ENCODE results near the gene SPRYD3. TPM values are rescaled to one million over a fixed set of nuclear protein-coding genes. Genes with fewer than 3 reads are reported as not detected.

Gene SPRYD3
- total RNA-seq, 1 experiment from 2014 or later, result 47.5 TPM

DNA sequence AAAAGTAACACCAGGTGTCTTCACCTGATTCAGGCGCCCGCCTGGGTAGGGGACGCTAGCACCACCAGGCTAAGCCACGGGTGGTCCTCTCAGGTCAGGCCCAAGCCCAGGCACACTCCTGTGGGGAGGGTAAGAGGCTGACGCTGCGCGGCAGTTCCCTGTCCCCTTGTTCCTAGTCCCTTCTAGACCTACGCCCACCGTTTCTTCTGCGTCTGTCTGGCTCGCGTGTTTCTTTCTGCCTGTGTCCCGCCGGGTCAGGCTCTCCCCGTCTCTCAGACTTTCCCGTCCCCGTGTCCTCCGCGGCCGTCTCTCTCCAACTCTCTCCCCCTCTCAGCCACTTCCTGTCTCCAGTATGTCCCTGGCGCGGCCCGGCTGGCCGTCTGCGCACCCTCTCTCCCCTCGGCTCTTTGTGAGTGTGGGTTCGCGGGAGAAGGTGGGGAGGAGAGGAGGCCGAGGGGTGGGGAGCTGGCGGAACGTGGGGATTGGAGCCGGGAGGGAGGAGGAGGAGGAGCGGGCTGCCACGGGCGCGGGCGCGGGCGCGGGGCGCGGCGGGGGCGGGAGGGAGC, 32.5 kb downstream of the SPRYD3 start:
- intact Hi-C loops (cut with micrococcal nuclease), result loop anchor here (5.0 kb wide), 2 partner anchors 39 to 321 kb away; partner anchors contain the start of gene EIF4B
- peak; percentile 43 for ATAC-seq
- H3K4me2 ChIP-seq (ENCODE audit: low read length), result peak overlapping the region; percentile 90
- peak overlapping the region; percentile 93 for H3K9ac ChIP-seq (ENCODE audit: low read length)
- no peaks in the 10 kb centered on the region for H3K9me2 ChIP-seq (ENCODE audit: insufficient read depth)
- RAD21 ChIA-PET (ENCODE audit: low non-redundant PET in 1 of 2, low total read pairs in 2 of 2, uncharacterized antibody in 2 of 2, unreplicated experiment in 2 of 2), result interaction anchor here in 1 of 2 experiments (1.0 kb wide), 1 partner anchor 52 kb away, joined by 3 read pairs; no protein-coding TSS in a partner anchor
- H4K20me1 ChIP-seq (ENCODE audit: insufficient read depth), result no peaks in the 10 kb centered on the region
- BruUV-seq (replicated peaks), result TSS peak; percentile 40
- POLR2A ChIA-PET, result interaction anchor here (0.7 to 3.0 kb wide), 6 partner anchors 8 to 395 kb away, joined by 3 to 14 read pairs (median 6); partner anchors contain the start of genes CSAD, EIF4B, PRR13 and SPRYD3
- H3K27ac ChIP-seq (ENCODE audit: low read depth, low read length), result peak overlapping the region; percentile 97
- no peaks in the 10 kb centered on the region for H3K36me3 ChIP-seq (ENCODE audit: control insufficient read depth in 1 of 2, insufficient read depth in 2 of 2, low read length in 2 of 2)
- H3K4me1 ChIP-seq (ENCODE audit: control insufficient read depth in 1 of 2, insufficient read depth in 2 of 2, low read length in 2 of 2), result peaks cover 59 to 83% of the 10 kb centered on the region in 2 experiments
- DNase-seq (ENCODE audit: low read depth, low spot score), result no peak
- H3K9me3 ChIP-seq (ENCODE audit: control insufficient read depth in 1 of 2, insufficient read depth in 1 of 2, low read depth in 1 of 2, low read length in 2 of 2), result no peaks in the 10 kb centered on the region
- CTCF ChIA-PET, result interaction anchor here (0.8 to 2.8 kb wide), 8 partner anchors 9 to 167 kb away, joined by 3 to 20 read pairs (median 4); partner anchors contain the start of gene EIF4B
- TF ChIP-seq YY1 (IDR thresholded peaks at IDR 0.05; ENCODE audit: extremely low read depth, insufficient replicate concordance, low read depth, low read length) (no peak), CEBPB (IDR thresholded peaks at IDR 0.05; ENCODE audit: low read depth) (no peak), POLR2AphosphoS5 (IDR thresholded peaks at IDR 0.05; ENCODE audit: low read depth, low read length) (peak; percentile 72), POLR2A (IDR thresholded peaks at IDR 0.05; ENCODE audit: borderline replicate concordance, extremely low read depth, insufficient read depth, insufficient read length) (peak; percentile 34)
- TF ChIP-seq, protein P1, sequence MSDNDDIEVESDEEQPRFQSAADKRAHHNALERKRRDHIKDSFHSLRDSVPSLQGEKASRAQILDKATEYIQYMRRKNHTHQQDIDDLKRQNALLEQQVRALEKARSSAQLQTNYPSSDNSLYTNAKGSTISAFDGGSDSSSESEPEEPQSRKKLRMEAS (IDR thresholded peaks at IDR 0.05), result no peak
- TF ChIP-seq, protein P2, sequence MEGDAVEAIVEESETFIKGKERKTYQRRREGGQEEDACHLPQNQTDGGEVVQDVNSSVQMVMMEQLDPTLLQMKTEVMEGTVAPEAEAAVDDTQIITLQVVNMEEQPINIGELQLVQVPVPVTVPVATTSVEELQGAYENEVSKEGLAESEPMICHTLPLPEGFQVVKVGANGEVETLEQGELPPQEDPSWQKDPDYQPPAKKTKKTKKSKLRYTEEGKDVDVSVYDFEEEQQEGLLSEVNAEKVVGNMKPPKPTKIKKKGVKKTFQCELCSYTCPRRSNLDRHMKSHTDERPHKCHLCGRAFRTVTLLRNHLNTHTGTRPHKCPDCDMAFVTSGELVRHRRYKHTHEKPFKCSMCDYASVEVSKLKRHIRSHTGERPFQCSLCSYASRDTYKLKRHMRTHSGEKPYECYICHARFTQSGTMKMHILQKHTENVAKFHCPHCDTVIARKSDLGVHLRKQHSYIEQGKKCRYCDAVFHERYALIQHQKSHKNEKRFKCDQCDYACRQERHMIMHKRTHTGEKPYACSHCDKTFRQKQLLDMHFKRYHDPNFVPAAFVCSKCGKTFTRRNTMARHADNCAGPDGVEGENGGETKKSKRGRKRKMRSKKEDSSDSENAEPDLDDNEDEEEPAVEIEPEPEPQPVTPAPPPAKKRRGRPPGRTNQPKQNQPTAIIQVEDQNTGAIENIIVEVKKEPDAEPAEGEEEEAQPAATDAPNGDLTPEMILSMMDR (IDR thresholded peaks at IDR 0.05 in 2 of 3, conservative IDR thresholded peaks at IDR 0.05 in 1 of 3; ENCODE audit: borderline replicate concordance in 1 of 3, insufficient read depth in 1 of 3, low read depth in 2 of 3, low read length in 2 of 3), result no peak
- TF ChIP-seq, protein P3, sequence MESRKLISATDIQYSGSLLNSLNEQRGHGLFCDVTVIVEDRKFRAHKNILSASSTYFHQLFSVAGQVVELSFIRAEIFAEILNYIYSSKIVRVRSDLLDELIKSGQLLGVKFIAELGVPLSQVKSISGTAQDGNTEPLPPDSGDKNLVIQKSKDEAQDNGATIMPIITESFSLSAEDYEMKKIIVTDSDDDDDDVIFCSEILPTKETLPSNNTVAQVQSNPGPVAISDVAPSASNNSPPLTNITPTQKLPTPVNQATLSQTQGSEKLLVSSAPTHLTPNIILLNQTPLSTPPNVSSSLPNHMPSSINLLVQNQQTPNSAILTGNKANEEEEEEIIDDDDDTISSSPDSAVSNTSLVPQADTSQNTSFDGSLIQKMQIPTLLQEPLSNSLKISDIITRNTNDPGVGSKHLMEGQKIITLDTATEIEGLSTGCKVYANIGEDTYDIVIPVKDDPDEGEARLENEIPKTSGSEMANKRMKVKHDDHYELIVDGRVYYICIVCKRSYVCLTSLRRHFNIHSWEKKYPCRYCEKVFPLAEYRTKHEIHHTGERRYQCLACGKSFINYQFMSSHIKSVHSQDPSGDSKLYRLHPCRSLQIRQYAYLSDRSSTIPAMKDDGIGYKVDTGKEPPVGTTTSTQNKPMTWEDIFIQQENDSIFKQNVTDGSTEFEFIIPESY (IDR thresholded peaks at IDR 0.05; ENCODE audit: extremely low read depth, insufficient replicate concordance, low read length), result no peak
- TF ChIP-seq, protein P4, sequence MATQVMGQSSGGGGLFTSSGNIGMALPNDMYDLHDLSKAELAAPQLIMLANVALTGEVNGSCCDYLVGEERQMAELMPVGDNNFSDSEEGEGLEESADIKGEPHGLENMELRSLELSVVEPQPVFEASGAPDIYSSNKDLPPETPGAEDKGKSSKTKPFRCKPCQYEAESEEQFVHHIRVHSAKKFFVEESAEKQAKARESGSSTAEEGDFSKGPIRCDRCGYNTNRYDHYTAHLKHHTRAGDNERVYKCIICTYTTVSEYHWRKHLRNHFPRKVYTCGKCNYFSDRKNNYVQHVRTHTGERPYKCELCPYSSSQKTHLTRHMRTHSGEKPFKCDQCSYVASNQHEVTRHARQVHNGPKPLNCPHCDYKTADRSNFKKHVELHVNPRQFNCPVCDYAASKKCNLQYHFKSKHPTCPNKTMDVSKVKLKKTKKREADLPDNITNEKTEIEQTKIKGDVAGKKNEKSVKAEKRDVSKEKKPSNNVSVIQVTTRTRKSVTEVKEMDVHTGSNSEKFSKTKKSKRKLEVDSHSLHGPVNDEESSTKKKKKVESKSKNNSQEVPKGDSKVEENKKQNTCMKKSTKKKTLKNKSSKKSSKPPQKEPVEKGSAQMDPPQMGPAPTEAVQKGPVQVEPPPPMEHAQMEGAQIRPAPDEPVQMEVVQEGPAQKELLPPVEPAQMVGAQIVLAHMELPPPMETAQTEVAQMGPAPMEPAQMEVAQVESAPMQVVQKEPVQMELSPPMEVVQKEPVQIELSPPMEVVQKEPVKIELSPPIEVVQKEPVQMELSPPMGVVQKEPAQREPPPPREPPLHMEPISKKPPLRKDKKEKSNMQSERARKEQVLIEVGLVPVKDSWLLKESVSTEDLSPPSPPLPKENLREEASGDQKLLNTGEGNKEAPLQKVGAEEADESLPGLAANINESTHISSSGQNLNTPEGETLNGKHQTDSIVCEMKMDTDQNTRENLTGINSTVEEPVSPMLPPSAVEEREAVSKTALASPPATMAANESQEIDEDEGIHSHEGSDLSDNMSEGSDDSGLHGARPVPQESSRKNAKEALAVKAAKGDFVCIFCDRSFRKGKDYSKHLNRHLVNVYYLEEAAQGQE (IDR thresholded peaks at IDR 0.05; ENCODE audit: low read depth), result no peak
- peaks cover 17% of the 10 kb centered on the region; the same call in 1 of the 2 replicates for H3K79me2 ChIP-seq (ENCODE audit: insufficient read depth, low read length)
- no peaks in the 10 kb centered on the region for H3K27me3 ChIP-seq (ENCODE audit: insufficient read depth, low read length)
- peak overlapping the region; percentile 81 to 83 for H3K4me3 ChIP-seq (replicated peaks in 1 of 2; ENCODE audit: low read depth in 1 of 2, low read length in 2 of 2)
- no peak overlapping the region for H2AFZ ChIP-seq (ENCODE audit: low read depth, low read length, poor library complexity, severe bottlenecking)
